HG02852 (cell line): ENCODE measurements around the gene GLIS2.
"Not testable (repeated sequence)": the region's sequence is repeated elsewhere in the genome, so short reads cannot be mapped to it uniquely, and the experiment has no call there.

Experiments used
- ATAC-seq: cut with Tn5 transposase; IDR thresholded peaks from one replicate; pipeline ENCODE4 v1.9.1; 2021; ENCODE audit warnings: mild to moderate bottlenecking, moderate library complexity; ENCODE audit not compliant: unreplicated experiment

Gene GLIS2

DNA sequence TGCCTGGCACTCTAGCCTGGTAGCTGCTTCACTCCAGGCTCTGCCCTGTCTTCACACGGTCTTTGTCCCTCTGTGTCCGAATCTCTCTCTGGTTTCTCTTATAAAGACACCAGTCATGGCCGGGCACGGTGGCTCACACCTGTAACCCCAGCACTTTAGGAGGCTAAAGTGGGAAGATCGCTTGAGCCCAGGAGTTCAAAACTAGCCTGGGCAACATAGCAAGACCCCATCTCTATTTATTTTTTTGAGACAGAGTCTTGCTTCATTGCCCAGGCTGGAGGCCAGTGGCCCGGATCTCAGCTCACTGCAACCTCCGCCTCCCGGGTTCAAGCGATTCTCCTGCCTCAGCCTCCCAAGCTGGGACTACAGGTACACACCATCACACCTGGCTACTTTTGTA lies 17.8 kb downstream of the GLIS2 start:
- ATAC-seq, result not testable (repeated sequence)

DNA sequence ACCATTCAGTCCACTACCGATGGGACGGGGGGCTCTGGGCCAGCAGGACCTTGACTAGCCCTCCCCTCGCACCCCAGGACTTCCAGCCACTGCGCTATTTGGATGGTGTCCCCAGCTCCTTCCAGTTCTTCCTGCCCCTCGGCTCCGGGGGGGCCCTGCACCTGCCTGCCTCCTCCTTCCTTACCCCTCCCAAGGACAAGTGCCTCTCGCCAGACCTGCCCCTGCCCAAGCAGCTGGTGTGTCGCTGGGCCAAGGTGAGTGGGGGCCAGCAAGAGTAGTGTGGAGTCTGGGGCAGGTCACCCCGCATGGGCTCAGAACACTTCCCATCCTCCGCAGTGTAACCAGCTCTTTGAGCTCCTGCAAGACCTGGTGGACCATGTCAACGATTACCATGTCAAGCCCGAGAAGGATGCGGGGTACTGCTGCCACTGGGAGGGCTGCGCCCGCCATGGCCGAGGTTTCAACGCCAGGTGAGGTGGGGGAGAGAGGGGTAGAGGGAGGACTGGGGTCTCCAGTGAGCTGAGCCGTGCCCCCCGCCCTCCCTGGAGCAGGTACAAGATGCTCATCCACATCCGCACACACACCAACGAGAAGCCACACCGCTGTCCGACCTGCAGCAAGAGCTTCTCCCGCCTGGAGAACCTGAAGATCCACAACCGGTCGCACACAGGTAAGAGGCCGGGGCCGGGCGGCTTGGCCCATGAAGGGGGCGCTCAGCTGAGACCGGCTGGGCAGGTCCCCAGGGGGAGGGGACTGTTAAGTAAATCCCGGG lies 19.0 kb downstream of the GLIS2 start:
- no peak for ATAC-seq

DNA sequence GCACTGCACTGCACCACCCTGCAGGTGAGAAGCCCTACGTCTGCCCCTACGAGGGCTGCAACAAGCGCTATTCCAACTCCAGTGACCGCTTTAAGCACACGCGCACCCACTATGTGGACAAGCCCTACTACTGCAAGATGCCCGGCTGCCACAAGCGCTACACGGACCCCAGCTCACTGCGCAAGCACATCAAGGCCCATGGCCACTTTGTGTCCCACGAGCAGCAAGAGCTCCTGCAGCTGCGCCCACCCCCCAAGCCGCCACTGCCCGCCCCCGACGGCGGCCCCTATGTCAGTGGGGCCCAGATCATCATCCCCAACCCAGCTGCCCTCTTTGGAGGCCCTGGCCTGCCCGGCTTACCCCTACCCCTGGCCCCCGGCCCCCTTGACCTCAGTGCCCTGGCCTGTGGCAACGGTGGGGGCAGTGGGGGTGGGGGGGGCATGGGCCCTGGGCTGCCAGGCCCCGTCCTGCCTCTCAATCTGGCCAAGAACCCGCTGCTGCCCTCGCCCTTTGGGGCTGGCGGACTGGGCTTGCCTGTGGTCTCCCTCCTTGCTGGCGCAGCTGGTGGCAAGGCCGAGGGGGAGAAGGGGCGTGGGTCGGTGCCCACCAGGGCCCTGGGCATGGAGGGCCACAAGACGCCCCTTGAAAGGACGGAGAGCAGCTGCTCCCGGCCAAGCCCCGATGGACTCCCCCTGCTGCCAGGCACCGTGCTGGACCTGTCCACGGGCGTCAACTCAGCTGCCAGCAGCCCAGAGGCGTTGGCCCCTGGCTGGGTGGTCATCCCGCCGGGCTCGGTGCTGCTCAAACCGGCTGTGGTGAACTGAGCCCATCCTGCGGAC lies 21.1 kb downstream of the GLIS2 start:
- no peak for ATAC-seq

DNA sequence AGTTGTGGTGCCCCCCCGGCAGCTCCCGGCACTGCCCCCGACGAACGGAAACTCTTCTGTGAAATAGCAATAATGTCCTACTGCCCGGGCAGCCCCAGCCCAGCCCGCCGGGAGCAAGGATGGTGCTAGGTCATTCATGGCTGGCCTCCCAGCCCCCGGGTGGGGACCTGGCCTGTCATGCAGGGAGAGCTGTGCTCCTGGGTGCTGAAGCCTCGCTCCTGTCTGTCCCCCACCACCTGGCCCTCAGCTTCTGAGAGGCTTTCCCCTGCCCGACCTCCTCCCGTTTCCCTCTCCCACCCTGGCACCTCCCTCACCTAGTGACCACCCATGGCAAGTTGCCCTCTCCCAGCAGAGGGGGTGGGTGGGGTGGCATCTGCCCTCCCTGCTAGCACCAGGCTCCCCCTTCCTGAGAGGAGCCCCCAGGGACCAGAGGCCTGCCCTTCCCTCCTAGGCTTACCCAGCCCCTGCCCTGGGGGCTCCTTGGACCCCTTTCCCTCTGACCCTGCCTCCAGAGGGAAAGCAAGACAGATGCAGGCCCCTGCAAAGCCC lies 21.7 kb downstream of the GLIS2 start:
- no peak for ATAC-seq

DNA sequence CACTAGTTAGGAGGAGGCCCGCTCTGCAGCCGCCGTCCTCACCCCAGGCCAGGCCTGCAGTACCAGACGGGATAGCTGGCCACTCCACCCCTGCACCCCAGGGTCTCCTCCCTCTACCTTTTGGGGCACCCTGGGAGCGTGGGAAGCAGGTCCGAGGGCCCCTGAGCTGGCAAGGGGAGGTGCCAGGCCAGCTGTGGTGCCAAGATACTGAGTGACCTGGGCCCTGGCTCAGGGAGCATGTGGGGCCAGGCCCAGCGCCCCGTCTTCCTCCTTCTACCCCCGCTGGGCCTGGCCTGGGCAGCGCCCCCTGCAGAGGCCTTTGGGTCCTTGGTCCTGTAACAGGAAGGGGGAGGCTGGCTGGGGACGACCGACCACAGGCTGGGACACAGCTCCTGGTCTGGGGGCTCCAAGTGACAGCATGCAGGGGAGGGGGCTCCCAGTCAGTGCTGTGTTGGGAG lies 22.3 kb downstream of the GLIS2 start:
- no peak for ATAC-seq

DNA sequence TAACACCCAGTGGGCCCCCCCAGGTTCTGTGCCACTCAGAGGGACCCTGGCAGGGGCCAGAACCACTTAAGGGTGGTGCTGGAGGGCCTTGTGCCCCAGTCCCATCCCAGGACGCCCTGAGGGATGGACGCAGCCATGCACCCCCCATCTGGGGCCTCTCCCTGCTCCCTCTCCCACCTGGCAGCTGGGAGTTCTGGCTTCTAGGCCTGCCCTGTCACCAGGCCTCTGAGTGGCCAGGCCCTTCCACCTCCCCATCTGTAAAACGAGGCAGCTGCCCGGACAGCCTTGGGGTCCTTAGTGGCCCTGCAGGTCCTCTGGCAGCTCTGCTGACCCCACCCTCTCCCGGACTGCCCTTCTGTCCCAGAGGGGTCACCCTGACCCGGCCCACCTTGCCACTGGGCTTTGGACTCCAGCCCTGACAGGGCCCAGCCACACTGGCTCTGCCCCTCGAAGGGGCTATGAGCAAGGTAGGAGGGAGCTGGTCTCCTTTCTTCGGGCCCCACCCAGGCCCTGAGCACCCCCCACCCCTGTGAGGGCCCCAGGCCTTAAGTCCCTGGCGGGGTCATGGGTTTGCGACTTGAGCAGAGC lies 22.9 kb downstream of the GLIS2 start:
- no peak for ATAC-seq

DNA sequence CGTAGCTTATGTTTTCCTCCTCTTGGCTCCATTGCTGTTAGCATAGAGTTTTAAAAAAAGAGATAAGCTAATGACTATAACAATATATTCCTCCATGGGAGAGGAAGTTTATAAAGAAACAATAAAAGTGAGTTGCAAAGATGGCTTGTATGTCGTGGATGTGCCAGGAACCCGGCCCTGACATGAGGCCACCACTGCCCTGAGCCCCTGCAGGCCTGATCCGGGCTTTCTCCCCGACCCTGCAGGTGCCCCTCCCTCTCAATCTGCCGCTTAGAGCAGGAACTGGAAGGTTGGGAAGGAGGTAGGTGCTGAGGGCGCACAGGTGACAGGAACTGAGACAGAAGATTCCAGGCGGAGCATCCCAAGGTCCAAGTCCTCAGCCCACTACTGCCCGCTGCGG lies 23.6 kb downstream of the GLIS2 start:
- no peak for ATAC-seq

DNA sequence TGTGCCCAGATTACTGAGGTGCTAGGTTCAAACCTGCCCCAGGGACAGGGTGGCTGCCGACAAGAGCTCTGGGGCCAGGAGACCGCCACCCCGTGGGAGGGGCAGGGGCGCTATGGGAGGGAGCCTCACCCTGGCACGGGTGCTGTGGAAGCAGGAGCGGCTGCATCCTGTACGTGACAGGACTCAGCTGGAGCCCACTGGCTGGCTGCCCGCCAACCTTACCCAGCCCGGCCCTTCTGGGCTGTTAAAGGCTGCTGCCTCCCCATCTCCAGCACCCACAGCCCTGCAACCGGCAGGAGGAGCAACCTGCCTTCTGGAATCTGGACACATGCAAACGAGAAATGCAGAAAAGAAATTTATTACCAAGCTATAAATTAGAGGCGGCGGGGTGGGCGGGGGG lies 24.0 kb downstream of the GLIS2 start:
- ATAC-seq, result no peak

DNA sequence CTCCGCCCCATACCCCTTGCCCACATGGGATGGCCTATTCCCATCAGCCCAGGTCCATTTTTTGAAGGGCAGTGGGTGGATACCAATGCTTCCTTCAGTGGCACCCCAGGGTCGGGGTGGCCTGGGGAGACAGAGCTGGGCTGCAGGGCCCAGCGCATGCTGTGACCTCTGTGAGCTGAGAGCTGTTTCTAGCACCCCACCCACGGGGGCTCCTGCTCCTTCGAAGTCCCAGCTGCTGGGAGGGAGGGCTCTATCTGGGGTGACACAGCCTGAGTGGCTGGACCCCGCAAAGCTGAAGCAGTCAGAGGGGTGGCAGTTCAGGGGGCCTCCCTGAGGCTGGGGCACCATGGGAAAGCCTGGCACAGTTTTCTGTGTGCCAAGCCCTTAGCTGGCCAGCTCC lies 24.6 kb downstream of the GLIS2 start:
- ATAC-seq, result no peak

DNA sequence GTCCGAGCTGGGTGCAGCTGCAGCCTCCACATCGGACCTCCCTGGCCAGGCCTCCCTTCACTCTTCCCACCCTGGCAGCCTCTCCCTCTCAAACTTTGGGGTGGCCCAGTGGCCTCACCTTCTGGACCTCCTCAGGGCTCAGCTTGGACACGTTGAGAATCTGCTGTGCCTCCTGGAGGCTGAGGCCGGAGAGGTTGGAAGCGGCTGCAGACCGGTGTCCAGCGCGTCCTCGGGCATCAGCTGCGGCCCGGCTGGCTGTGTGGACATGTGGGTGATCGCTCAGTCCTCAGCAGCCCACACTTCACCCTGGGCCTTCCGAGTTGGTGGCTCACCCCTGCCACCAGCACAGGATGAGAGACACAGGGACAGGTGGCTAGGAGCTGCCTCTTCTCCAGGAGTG lies 25.4 kb downstream of the GLIS2 start:
- ATAC-seq, result no peak

DNA sequence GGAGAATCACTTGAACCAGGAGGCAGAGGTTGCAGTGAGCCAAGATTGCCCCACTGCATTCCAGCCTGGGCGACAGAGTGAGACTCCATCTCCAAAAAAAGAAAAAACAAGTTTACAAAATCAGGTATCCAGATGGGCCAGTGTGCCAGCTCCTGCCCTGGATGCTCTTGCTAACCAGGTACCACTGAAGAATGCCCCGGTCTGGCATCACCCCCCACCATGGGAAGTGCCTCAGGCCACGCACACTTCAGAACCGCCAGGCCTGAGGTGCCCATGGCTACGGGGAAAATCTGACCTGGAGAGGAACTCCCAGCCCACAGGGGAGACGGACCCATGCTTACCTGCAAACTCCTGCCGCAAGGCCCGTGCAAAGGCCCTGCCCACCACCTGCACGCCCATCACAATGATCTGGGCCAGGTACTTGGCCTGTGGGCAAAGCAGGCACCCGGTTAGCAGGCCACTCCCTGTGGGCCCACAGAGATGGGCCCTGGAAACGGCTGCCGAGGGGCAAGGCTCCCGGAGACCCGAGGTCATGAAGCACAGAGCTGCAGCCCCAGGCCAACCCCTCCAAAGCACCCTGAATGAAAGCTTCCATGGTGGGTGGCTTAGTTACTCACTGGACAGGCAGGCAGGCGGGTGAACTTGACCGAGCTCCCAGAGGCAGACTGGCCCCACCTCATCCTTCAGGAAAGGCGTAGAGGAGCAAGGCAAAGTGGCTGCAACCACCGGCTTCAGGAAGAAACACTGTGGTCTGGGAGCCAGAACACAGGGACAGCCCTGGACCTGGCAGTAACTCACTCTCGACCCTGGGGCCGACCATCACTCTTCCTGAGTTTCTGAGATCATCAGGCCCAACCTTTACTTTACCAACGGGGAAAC lies 27.2 kb downstream of the GLIS2 start:
- ATAC-seq, result no peak

DNA sequence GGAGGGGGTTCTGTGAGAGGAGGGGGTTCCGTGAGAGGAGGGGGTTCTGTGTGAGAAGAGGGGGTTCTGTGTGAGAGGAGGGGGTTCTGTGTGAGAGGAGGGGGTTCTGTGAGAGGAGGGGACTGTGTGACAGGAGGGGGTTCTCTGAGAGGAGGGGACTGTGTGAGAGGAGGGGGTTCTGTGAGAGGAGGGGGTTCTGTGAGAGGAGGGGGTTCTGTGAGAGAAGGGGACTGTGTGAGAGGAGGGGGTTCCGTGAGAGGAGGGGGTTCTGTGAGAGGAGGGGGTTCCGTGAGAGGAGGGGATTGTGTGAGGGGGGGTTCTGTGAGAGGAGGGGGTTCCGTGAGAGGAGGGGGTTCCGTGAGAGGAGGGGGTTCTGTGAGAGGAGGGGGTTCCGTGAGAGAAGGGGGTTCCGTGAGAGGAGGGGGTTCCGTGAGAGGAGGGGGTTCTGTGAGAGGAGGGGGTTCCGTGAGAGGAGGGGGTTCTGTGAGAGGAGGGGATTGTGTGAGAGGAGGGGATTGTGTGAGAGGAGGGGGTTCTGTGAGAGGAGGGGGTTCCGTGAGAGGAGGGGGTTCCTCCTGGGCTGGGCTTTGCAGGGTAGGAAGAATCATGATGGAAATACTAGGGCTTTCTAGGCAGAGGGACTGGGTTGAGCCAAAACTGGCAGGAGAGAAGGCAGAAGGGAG lies 28.6 kb downstream of the GLIS2 start:
- not testable (repeated sequence) for ATAC-seq

DNA sequence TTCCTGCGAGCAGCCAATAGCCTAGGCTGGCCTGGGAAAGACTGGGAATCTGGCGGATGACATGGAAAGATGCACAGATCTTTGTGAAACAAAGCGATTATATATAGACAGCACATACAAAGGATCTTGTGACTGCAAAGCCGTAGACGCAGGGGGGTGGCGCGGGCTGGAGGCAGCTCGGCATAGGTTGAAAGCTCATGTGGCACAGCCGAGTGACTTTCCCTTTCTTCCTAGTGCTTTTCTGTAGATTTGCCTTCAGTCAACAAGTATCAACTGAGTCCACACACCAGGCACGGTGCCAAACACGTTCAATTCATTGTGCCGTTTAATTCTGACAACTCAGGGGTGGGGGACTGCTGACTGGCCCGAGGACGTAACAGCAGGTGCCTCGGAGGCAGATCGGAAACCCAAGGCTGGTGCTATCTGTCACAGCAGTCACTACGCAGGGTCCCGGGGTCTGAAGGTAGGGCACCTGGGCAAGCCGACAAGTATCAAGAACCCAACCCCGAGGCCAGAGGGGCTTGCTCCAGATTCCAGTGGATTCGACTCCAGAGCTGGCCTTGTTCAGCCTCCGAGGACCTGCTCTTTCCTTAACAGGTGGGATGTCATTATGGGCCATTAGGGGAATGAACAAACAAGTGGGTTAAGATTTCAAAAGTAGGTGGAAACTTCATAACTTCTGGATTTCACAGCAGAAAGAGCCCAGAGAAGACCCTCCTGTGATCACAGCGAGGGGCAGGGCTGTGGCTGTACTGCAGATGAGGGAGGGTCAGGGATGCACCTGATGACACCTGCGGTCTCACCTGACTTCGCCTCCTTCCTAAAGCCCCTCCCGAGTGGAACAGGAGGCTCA lies 29.3 kb downstream of the GLIS2 start:
- ATAC-seq, result no peak

DNA sequence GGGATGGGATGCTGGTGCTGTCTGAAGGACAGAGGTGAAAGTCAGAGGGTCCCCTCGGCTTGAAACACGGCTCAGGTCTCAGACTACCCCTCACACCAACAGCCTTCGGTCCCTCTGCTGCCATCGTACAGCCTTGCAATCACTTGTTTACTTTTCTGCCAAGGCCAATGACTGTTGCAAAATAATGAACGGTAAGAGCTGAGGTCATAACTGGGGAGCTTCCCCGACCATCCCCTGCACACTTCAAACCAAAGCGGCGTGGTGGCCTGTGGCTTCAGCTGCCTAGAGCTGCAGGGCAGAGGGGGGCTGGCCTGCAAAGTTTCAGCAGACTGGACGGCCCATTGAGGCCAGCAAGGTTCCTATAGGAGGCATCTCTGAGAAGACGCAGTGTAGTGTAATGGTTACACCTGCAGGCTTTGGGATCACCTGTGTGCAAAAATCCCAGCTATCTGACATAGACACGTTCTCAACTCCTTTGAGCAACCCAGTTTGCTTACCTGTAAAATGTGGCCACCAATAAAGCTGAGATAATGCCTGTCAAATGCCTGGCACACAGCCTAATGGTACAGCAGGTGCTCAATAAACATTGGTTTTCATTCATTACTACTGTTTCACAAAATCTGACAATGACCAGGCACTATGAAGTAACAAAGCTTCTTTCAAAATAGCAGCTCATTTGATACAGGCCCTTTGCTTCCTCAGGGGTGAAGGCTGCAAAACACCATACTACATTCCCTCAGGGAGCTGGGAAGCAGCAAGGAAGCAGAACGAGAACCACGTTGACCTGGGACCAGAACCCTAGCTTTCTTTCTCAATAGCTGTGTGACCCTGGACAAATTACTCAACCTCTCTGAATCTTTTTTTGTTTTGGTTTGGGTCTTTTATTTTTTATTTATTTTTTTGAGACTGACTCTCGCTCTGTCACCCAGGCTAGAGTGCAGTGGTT lies 30.2 kb downstream of the GLIS2 start:
- ATAC-seq, result no peak

DNA sequence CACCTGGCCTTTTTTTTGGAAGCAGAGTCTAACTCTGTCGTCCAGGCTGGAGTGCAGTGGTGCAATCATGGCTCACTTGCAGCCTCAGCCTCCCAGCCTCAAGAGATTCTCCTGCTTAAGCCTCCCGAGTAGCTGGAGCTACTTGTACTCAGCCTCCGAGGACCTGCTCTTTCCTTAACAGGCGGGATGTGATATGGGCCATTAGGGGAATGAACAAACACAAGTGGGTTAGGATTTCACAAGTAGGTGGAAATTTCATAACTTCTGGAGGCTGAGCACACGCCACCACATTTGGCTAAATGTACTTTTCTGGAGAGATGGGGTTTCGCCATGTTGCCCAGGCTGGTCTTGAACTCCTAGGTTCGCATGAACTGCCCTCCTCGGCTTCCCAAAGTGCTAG lies 31.1 kb downstream of the GLIS2 start:
- no peak for ATAC-seq

DNA sequence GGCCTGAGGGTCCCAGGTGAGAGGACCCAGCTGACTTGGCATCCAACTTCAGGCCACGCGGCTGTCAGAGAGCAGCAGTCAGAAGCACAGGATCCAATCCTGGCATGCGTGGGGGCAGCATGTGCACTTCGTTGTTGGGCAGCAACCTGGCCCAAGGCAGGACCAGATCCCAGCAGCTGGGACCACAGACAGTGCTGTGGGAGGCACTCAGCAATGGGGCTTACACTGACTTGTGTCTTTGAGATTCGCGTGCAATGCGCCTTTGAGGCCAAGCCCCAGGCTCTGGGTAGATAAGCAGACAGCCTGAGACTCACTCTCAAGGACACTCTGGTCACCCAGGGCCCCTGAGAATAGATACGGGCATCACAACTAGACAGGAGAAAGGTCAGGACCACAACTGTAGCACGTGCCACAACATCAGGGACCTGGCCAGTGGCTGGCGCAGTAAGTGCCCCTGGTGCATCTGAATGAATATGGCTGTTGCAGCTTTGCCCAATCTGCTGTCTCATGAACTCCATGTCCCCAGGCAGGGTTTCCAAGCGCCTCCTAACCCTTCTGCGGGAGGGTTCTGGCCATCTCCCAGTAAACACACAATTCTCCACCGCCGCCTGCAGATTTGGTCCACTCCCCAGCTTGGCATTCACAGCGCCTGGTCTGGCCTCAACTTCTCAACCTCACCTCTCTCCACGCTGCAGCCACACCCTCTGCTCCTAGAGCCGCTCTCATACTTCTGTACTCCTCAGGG lies 32.1 kb downstream of the GLIS2 start:
- no peak for ATAC-seq

DNA sequence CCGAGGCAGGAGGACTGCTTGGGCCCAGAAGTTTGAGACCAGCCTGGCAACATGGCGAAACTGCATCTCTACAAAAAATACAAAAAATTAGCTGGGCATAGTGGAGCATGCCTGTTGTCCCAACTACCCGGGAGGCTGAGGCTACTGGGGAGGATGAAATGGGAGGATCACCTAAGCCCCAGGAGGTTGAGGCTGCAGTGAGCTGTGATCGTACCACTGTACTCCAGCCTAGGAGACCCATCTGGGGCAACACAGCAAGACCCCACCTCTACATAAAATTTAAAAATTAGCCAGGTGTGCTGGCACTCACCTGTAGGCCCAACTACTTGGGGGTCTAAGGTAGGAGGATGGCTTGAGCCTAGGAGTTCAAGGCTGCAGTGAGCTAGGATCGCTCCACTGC lies 33.5 kb downstream of the GLIS2 start:
- no peak for ATAC-seq
